GM23338 (cell line): ENCODE measurements around the gene TMIGD2. TPM values are rescaled to one million over a fixed set of nuclear protein-coding genes. Genes with fewer than 3 reads are reported as not detected.

Source experiments
- ATAC-seq: fragments of 200-7000 bp; cut with Tn5 transposase; 3 replicates; pipeline ENCODE4 v1.9.1; 2020
- DNase-seq: peaks from one replicate; pipeline ENCODE4 v3.0.0-alpha.2; 2015; ENCODE audit warnings: low spot score
- H2AFZ ChIP-seq: fragments of 200-600 bp; sonication (generic); 2 replicates; pipeline ENCODE4 v1.8.0; 2016; ENCODE audit warnings: antibody characterized with exemption, mild to moderate bottlenecking, moderate library complexity
- H3F3A ChIP-seq: fragments of 200-600 bp; sonication (generic); replicated peaks from 2 replicates; pipeline ENCODE4 v1.8.0; 2017; ENCODE audit warnings: antibody characterized with exemption, mixed run types, low read depth
- H3K27ac ChIP-seq: fragments of 200-600 bp; sonication (generic); 2 replicates; pipeline ENCODE4 v1.6.1; 2016; ENCODE audit warnings: low read depth
- H3K27me3 ChIP-seq: fragments of 200-600 bp; sonication (generic); 2 replicates; pipeline ENCODE4 v1.8.0; 2016; ENCODE audit warnings: mild to moderate bottlenecking, mixed run types, moderate library complexity; ENCODE audit not compliant: insufficient read depth
- H3K36me3 ChIP-seq: fragments of 200-600 bp; sonication (generic); 2 replicates; pipeline ENCODE4 v1.8.0; 2016; ENCODE audit warnings: mild to moderate bottlenecking; ENCODE audit not compliant: insufficient read depth
- H3K4me1 ChIP-seq: fragments of 200-600 bp; sonication (generic); 2 replicates; pipeline ENCODE4 v1.8.0; 2016; ENCODE audit warnings: mild to moderate bottlenecking, moderate library complexity; ENCODE audit not compliant: insufficient read depth
- H3K4me2 ChIP-seq: fragments of 200-600 bp; sonication (generic); 2 replicates; pipeline ENCODE4 v1.7.1; 2017; ENCODE audit warnings: mixed run types
- H3K4me3 ChIP-seq: fragments of 200-600 bp; sonication (generic); 2 replicates; pipeline ENCODE4 v1.6.1; 2016; ENCODE audit warnings: mixed run types
- H3K79me2 ChIP-seq: fragments of 200-600 bp; sonication (generic); replicated peaks from 2 replicates; pipeline ENCODE4 v1.8.0; 2017; ENCODE audit warnings: mild to moderate bottlenecking; ENCODE audit not compliant: insufficient read depth
- H3K9me2 ChIP-seq: fragments of 200-600 bp; sonication (generic); 2 replicates; pipeline ENCODE4 v1.8.0; 2017; ENCODE audit not compliant: insufficient read depth
- H4K20me1 ChIP-seq: fragments of 200-600 bp; sonication (generic); replicated peaks from 2 replicates; pipeline ENCODE4 v1.8.0; 2017; ENCODE audit warnings: mild to moderate bottlenecking; ENCODE audit not compliant: insufficient read depth
- H3K27ac Mint-ChIP-seq: 2 replicates; pipeline ENCODE4 v1.8.0; 2020; ENCODE audit warnings: inconsistent platforms, mild to moderate bottlenecking, moderate library complexity, mixed read lengths
- H3K27me3 Mint-ChIP-seq: 3 replicates; pipeline ENCODE4 v1.8.0; 2022; ENCODE audit warnings: low read depth, mild to moderate bottlenecking, moderate library complexity, mixed read lengths, inconsistent platforms; ENCODE audit not compliant: insufficient read depth, poor library complexity
- H3K36me3 Mint-ChIP-seq: 3 replicates; pipeline ENCODE4 v1.8.0; 2021; ENCODE audit warnings: low read depth, mild to moderate bottlenecking, inconsistent platforms, moderate library complexity, mixed read lengths
- H3K4me1 Mint-ChIP-seq: 3 replicates; pipeline ENCODE4 v1.8.0; 2020; ENCODE audit warnings: mild to moderate bottlenecking, inconsistent platforms, mixed read lengths
- H3K4me3 Mint-ChIP-seq: 3 replicates; pipeline ENCODE4 v1.8.0; 2021; ENCODE audit warnings: moderate library complexity, mild to moderate bottlenecking, inconsistent platforms, mixed read lengths
- H3K9me3 Mint-ChIP-seq: 3 replicates; pipeline ENCODE4 v1.8.0; 2020; ENCODE audit warnings: moderate library complexity, mild to moderate bottlenecking, inconsistent platforms, mixed read lengths
- CREB1 ChIP-seq: fragments of 250-450 bp; sonication (Bioruptor Pico); IDR thresholded peaks from 2 replicates; pipeline ENCODE4 v1.5.0; 2020; ENCODE audit warnings: low read depth, mild to moderate bottlenecking, moderate library complexity
- EZH2 ChIP-seq: fragments of 200-600 bp; sonication (generic); IDR thresholded peaks from one replicate; pipeline ENCODE4 v1.8.0; 2017; ENCODE audit warnings: antibody characterized with exemption, mild to moderate bottlenecking, low read depth; ENCODE audit not compliant: unreplicated experiment
- EZH2phosphoT487 ChIP-seq: fragments of 200-600 bp; sonication (generic); IDR thresholded peaks from one replicate; pipeline ENCODE4 v1.8.1; 2018; ENCODE audit warnings: antibody characterized with exemption; ENCODE audit not compliant: unreplicated experiment
- JUNB ChIP-seq: IDR thresholded peaks from one replicate; pipeline ENCODE4 v1.6.1; 2016; ENCODE audit warnings: antibody characterized with exemption; ENCODE audit not compliant: unreplicated experiment
- NANOG ChIP-seq: IDR thresholded peaks from 2 replicates; pipeline ENCODE4 v1.6.1; 2016; ENCODE audit warnings: antibody characterized with exemption, borderline replicate concordance
- POLR2AphosphoS5 ChIP-seq: IDR thresholded peaks from 2 replicates; pipeline ENCODE4 v1.6.1; 2016; ENCODE audit warnings: antibody characterized with exemption, low read depth
- REST ChIP-seq: IDR thresholded peaks from one replicate; pipeline ENCODE4 v1.6.1; 2018; ENCODE audit warnings: antibody characterized with exemption; ENCODE audit not compliant: unreplicated experiment
- STAT1 ChIP-seq: IDR thresholded peaks from one replicate; pipeline ENCODE4 v1.6.1; 2016; ENCODE audit warnings: antibody characterized with exemption; ENCODE audit not compliant: unreplicated experiment
- ZNF114 ChIP-seq: fragments of 250-450 bp; sonication (Bioruptor Pico); IDR thresholded peaks from 2 replicates; pipeline ENCODE4 v1.5.0; 2020; ENCODE audit warnings: mild to moderate bottlenecking, moderate library complexity
- ZNF331 ChIP-seq: fragments of 250-450 bp; sonication (Bioruptor Pico); IDR thresholded peaks from 2 replicates; pipeline ENCODE4 v1.5.0; 2020; ENCODE audit warnings: low read depth, mild to moderate bottlenecking, moderate library complexity
- ZNF462 ChIP-seq: fragments of 250-450 bp; sonication (Bioruptor Pico); IDR thresholded peaks from 2 replicates; pipeline ENCODE4 v1.5.0; 2020; ENCODE audit warnings: mild to moderate bottlenecking, moderate library complexity
- polyA plus RNA-seq: library from polyadenylated mRNA; unstranded; fragments of >200 nt; fragmentation: Nextera tagmentation; extraction: Ambion mirVana; gene quantifications from 2 replicates; pipeline ENCODE4 v1.2.1, GENCODE V29; 2016
- total RNA-seq: library from RNA; depleted of rRNA; stranded (reverse); fragments of >200 nt; shearing (Covaris generic); gene quantifications from 2 replicates; pipeline ENCODE4 v1.2.3, GENCODE V29; 2014
- TF ChIP-seq, protein P1 (sequence below), 2 experiments: fragments of 200-600 bp in 1 of 2; sonication (generic) in 1 of 2; conservative IDR thresholded peaks; 2 replicates each; pipeline versions ENCODE4 v1.5.1 to v1.6.1; 2016 to 2017; ENCODE audit warnings: antibody characterized with exemption in 2 of 2, low read depth in 2 of 2, mild to moderate bottlenecking in 2 of 2, moderate library complexity in 1 of 2
- TF ChIP-seq, protein P2 (sequence below): IDR thresholded peaks from 2 replicates; pipeline ENCODE4 v1.6.1; 2016; ENCODE audit warnings: antibody characterized with exemption

Gene TMIGD2
- total and polyA plus RNA-seq, 2 experiments from 2014 or later: 0.76 to 0.79 TPM

- H3K36me3 Mint-ChIP-seq: peaks cover 29% of the 10 kb centered on the region
- peak; percentile 68 for ATAC-seq
- peak within 1 kb of the TSS; percentile 99 for H3K27ac Mint-ChIP-seq
- Histone ChIP-seq H3K27ac (peak within 1 kb of the TSS; percentile 89), H2AFZ (no peak within 1 kb of the TSS), H3K4me2 (peak within 1 kb of the TSS; percentile 77), H3K4me1 (peaks cover 6% of the 10 kb centered on the region), H3F3A (peaks cover 11% of the 10 kb centered on the region; the same call in 1 of the 2 replicates), H4K20me1 (no peaks in the 10 kb centered on the region; the same call in none of the 2 replicates), H3K9me2 (no peaks in the 10 kb centered on the region), H3K36me3 (no peaks in the 10 kb centered on the region; the same call in 1 of the 2 replicates), H3K4me3 (peak within 1 kb of the TSS; percentile 56), H3K79me2 (0 out of 2 replicates have a peak, but pooled peaks cover 5% of the 10 kb centered on the region), H3K27me3 (peaks cover 4% of the 10 kb centered on the region; the same call in 1 of the 2 replicates)
- peak within 1 kb of the TSS; percentile 89 for H3K4me3 Mint-ChIP-seq
- peaks cover 5% of the 10 kb centered on the region for H3K4me1 Mint-ChIP-seq
- peak; percentile 93 for DNase-seq
- TF ChIP-seq CREB1 (CRISPR knock-in tag): peak; percentile 84
- no peak for TF ChIP-seq JUNB
- no peak for TF ChIP-seq EZH2phosphoT487
- no peak for TF ChIP-seq STAT1
- TF ChIP-seq NANOG: no peak
- TF ChIP-seq, protein P1, sequence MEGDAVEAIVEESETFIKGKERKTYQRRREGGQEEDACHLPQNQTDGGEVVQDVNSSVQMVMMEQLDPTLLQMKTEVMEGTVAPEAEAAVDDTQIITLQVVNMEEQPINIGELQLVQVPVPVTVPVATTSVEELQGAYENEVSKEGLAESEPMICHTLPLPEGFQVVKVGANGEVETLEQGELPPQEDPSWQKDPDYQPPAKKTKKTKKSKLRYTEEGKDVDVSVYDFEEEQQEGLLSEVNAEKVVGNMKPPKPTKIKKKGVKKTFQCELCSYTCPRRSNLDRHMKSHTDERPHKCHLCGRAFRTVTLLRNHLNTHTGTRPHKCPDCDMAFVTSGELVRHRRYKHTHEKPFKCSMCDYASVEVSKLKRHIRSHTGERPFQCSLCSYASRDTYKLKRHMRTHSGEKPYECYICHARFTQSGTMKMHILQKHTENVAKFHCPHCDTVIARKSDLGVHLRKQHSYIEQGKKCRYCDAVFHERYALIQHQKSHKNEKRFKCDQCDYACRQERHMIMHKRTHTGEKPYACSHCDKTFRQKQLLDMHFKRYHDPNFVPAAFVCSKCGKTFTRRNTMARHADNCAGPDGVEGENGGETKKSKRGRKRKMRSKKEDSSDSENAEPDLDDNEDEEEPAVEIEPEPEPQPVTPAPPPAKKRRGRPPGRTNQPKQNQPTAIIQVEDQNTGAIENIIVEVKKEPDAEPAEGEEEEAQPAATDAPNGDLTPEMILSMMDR (conservative IDR thresholded peaks at IDR 0.05; ENCODE audit: low read depth in 2 of 2): no peak
- TF ChIP-seq ZNF331 (CRISPR knock-in tag): no peak
- TF ChIP-seq, protein P2, sequence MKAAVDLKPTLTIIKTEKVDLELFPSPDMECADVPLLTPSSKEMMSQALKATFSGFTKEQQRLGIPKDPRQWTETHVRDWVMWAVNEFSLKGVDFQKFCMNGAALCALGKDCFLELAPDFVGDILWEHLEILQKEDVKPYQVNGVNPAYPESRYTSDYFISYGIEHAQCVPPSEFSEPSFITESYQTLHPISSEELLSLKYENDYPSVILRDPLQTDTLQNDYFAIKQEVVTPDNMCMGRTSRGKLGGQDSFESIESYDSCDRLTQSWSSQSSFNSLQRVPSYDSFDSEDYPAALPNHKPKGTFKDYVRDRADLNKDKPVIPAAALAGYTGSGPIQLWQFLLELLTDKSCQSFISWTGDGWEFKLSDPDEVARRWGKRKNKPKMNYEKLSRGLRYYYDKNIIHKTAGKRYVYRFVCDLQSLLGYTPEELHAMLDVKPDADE: no peak
- peak; percentile 45 for TF ChIP-seq POLR2AphosphoS5
- no peak for TF ChIP-seq ZNF114 (CRISPR knock-in tag)
- no peak for TF ChIP-seq REST
- no peak for TF ChIP-seq EZH2
- no peak for TF ChIP-seq ZNF462 (CRISPR knock-in tag)
- H3K9me3 Mint-ChIP-seq: no peaks in the 10 kb centered on the region; the same call in 2 of the 3 replicates
- H3K27me3 Mint-ChIP-seq: peaks cover 24% of the 10 kb centered on the region
Observed at GRCh38 chr19:4343370-4344307, 41.5 kb upstream of the TMIGD2 start, which contains the start of gene MPND. Gene MPND (plus strand): TSS chr19:4343562. CDS start chr19:4343594, 32 bp downstream.
